Brain pericyte (primary cell): ENCODE data around the gene INSR.

ENCODE experiments used
- DNase-seq: peaks from one replicate; pipeline ENCODE4 v3.0.0-alpha.2; 2012; ENCODE audit warnings: low read depth, low spot score

The INSR gene

GRCh38 chr19:7295912-7296536, 1.8 kb upstream of the INSR start:
- no peak for DNase-seq

- DNase-seq: no peak
Observed at GRCh38 chr19:7294558-7295212, 471 bp upstream of the INSR start.

- no peak for DNase-seq
Observed at GRCh38 chr19:7292950-7293761, 1.1 kb downstream of the INSR start.

- DNase-seq: no peak
Observed at GRCh38 chr19:7292352-7292949, 1.8 kb downstream of the INSR start.

- no peak for DNase-seq
Observed at GRCh38 chr19:7288977-7289376, 5.2 kb downstream of the INSR start.

- no peak for DNase-seq
Observed at GRCh38 chr19:7288131-7288530, 6.1 kb downstream of the INSR start.

- no peak for DNase-seq
Observed at GRCh38 chr19:7287722-7288121, 6.5 kb downstream of the INSR start.

GRCh38 chr19:7280940-7281666, 13.1 kb downstream of the INSR start:
- DNase-seq: no peak

GRCh38 chr19:7272856-7273578, 21.2 kb downstream of the INSR start:
- no peak for DNase-seq

- no peak for DNase-seq
Observed at GRCh38 chr19:7268705-7269098, 25.5 kb downstream of the INSR start.

- no peak for DNase-seq
Observed at GRCh38 chr19:7267792-7268704, 26.2 kb downstream of the INSR start.

GRCh38 chr19:7266832-7267231, 27.4 kb downstream of the INSR start:
- DNase-seq: no peak

- DNase-seq: no peak
Observed at GRCh38 chr19:7265963-7266362, 28.3 kb downstream of the INSR start.

- DNase-seq: no peak
Observed at GRCh38 chr19:7264858-7265257, 29.4 kb downstream of the INSR start.

GRCh38 chr19:7263521-7263920, 30.7 kb downstream of the INSR start:
- DNase-seq: no peak

- no peak for DNase-seq
Observed at GRCh38 chr19:7263066-7263465, 31.1 kb downstream of the INSR start.

- no peak for DNase-seq
Observed at GRCh38 chr19:7262470-7262869, 31.7 kb downstream of the INSR start.

- DNase-seq: no peak
Observed at GRCh38 chr19:7260161-7260560, 34.1 kb downstream of the INSR start.

- no peak for DNase-seq
Observed at GRCh38 chr19:7258840-7259395, 35.3 kb downstream of the INSR start.
